H1 (cell line): ENCODE results near the gene LBX2. TPM values are rescaled to one million over a fixed set of nuclear protein-coding genes. Genes with fewer than 3 reads are reported as not detected.

Experiments
- CTCF ChIA-PET: fragments of 300-600 bp; sonication (Branson Sonifier 250); formaldehyde crosslinking; loops from one replicate; lab custom pipeline; 2021; ENCODE audit not compliant: partially characterized antibody; lab: Charles Lee
- POLR2A ChIA-PET: fragments of 300-600 bp; sonication (Branson Sonifier 250); formaldehyde crosslinking; loops from one replicate; lab custom pipeline; 2021; ENCODE audit warnings: inconsistent platforms; ENCODE audit not compliant: partially characterized antibody; lab: Charles Lee
- DNase-seq, 2 experiments: peaks; one replicate each; pipeline versions ENCODE4 v3.0.0 to v3.0.0-alpha.2; 2010 to 2022; ENCODE audit warnings: low spot score in 2 of 2, low read depth in 1 of 2, mixed read lengths in 1 of 2
- FAIRE-seq: peaks from 2 replicates; lab custom pipeline; 2011; peaks lifted over from hg19 to GRCh38; lab: Jason Lieb, UNC
- H2AFZ ChIP-seq: 2 replicates; pipeline ENCODE4 v1.8.1; 2012; ENCODE audit warnings: low read length, inconsistent platforms
- H2AK5ac ChIP-seq: 2 replicates; pipeline ENCODE4 v1.6.1; 2013; ENCODE audit warnings: low read depth, low read length
- H2BK120ac ChIP-seq: replicated peaks from 2 replicates; pipeline ENCODE3; 2013; ENCODE audit warnings: low read depth, low read length, inconsistent platforms
- H2BK12ac ChIP-seq: 2 replicates; pipeline ENCODE4 v1.6.1; 2013; ENCODE audit warnings: low read depth, low read length
- H2BK15ac ChIP-seq: 2 replicates; pipeline ENCODE4 v1.6.1; 2013; ENCODE audit warnings: low read length
- H2BK20ac ChIP-seq: 2 replicates; pipeline ENCODE4 v1.6.1; 2013; ENCODE audit warnings: low read length
- H2BK5ac ChIP-seq: 2 replicates; pipeline ENCODE4 v1.6.1; 2013; ENCODE audit warnings: low read depth, low read length
- H3K14ac ChIP-seq: 2 replicates; pipeline ENCODE4 v1.6.1; 2013; ENCODE audit warnings: inconsistent platforms; ENCODE audit not compliant: insufficient read length
- H3K18ac ChIP-seq: 2 replicates; pipeline ENCODE4 v1.6.1; 2013; ENCODE audit warnings: low read length; ENCODE audit errors: extremely low read depth
- H3K23ac ChIP-seq: 2 replicates; pipeline ENCODE4 v1.6.1; 2013; ENCODE audit warnings: inconsistent platforms; ENCODE audit not compliant: insufficient read length
- H3K23me2 ChIP-seq: 2 replicates; pipeline ENCODE4 v1.6.1; 2013; ENCODE audit warnings: low read depth, low read length
- H3K27ac ChIP-seq: 2 replicates; pipeline ENCODE4 v1.6.1; 2011; ENCODE audit warnings: low read depth, low read length, inconsistent platforms
- H3K27me3 ChIP-seq, 4 experiments: replicated peaks in 1 of 4; 1 replicate in 1 of 4; 2 replicates in 3 of 4; pipeline versions ENCODE4 v1.6.1 to v1.8.1; 2011 to 2013; ENCODE audit warnings: low read length in 3 of 4, mild to moderate bottlenecking in 3 of 4, inconsistent platforms in 2 of 4, mixed read lengths in 2 of 4, moderate library complexity in 1 of 4; ENCODE audit not compliant: control insufficient read depth in 3 of 4, insufficient read depth in 3 of 4; ENCODE audit errors: extremely low read depth in 1 of 4
- H3K36me3 ChIP-seq, 4 experiments: 2 replicates each; pipeline versions ENCODE4 v1.6.1 to v1.8.1; 2011 to 2013; ENCODE audit warnings: mild to moderate bottlenecking in 4 of 4, low read length in 3 of 4, moderate library complexity in 2 of 4, control low read depth in 1 of 4, inconsistent platforms in 1 of 4; ENCODE audit not compliant: insufficient read depth in 4 of 4, control insufficient read depth in 2 of 4
- H3K4ac ChIP-seq: replicated peaks from 2 replicates; pipeline ENCODE3; 2013; ENCODE audit warnings: low read length, low read depth, mixed read lengths, inconsistent platforms; ENCODE audit not compliant: insufficient read length
- H3K4me1 ChIP-seq, 4 experiments: replicated peaks in 1 of 4; 1 replicate in 1 of 4; 2 replicates in 3 of 4; pipeline versions ENCODE4 v1.6.1 to v1.8.1; 2011 to 2013; ENCODE audit warnings: low read length in 3 of 4, inconsistent platforms in 2 of 4, mixed read lengths in 1 of 4; ENCODE audit not compliant: insufficient read depth in 4 of 4, control insufficient read depth in 3 of 4
- H3K4me2 ChIP-seq, 2 experiments: 2 replicates each; pipeline versions ENCODE4 v1.6.1 to v1.8.1; 2011 to 2013; ENCODE audit warnings: low read depth in 2 of 2, low read length in 2 of 2, control low read depth in 1 of 2, inconsistent platforms in 1 of 2, mild to moderate bottlenecking in 1 of 2; ENCODE audit not compliant: insufficient read depth in 1 of 2
- H3K4me3 ChIP-seq, 4 experiments: fragments of 200-600, 300-600 bp in 1 of 4; sonication (generic), shearing (Covaris generic), sonication (Bioruptor Twin) in 1 of 4; 2 replicates each; pipeline versions ENCODE4 v1.5.1 to v1.8.1; 2011 to 2016; ENCODE audit warnings: low read length in 4 of 4, low read depth in 3 of 4, control low read depth in 2 of 4, inconsistent platforms in 2 of 4, mild to moderate bottlenecking in 2 of 4, mixed read lengths in 1 of 4, moderate library complexity in 1 of 4; ENCODE audit not compliant: insufficient read depth in 2 of 4; ENCODE audit errors: extremely low read depth in 1 of 4
- H3K56ac ChIP-seq: replicated peaks from 2 replicates; pipeline ENCODE3; 2013; ENCODE audit warnings: low read depth, mild to moderate bottlenecking, mixed read lengths, low read length, inconsistent platforms; ENCODE audit not compliant: insufficient read length
- H3K79me1 ChIP-seq: 2 replicates; pipeline ENCODE4 v1.6.1; 2013; ENCODE audit warnings: low read depth, low read length, control low read depth
- H3K79me2 ChIP-seq, 2 experiments: 2 replicates each; pipeline versions ENCODE4 v1.6.1 to v1.8.1; 2012 to 2013; ENCODE audit warnings: low read length in 2 of 2, mild to moderate bottlenecking in 2 of 2, inconsistent platforms in 1 of 2; ENCODE audit not compliant: insufficient read depth in 2 of 2, control insufficient read depth in 1 of 2
- H3K9ac ChIP-seq, 4 experiments: replicated peaks in 1 of 4; 1 replicate in 1 of 4; 2 replicates in 3 of 4; pipeline versions ENCODE4 v1.6.1 to v1.8.1; 2011 to 2013; ENCODE audit warnings: low read depth in 3 of 4, low read length in 3 of 4, control low read depth in 2 of 4, mild to moderate bottlenecking in 2 of 4, moderate library complexity in 2 of 4, inconsistent platforms in 1 of 4; ENCODE audit errors: extremely low read depth in 1 of 4
- H3K9me3 ChIP-seq, 2 experiments: 2 replicates each; pipeline versions ENCODE4 v1.6.1 to v1.8.1; 2012 to 2013; ENCODE audit warnings: mild to moderate bottlenecking in 2 of 2, moderate library complexity in 2 of 2, control low read depth in 1 of 2, inconsistent platforms in 1 of 2, low read depth in 1 of 2, low read length in 1 of 2, mixed read lengths in 1 of 2; ENCODE audit not compliant: insufficient read depth in 2 of 2
- H4K20me1 ChIP-seq, 2 experiments: replicated peaks in 1 of 2; 2 replicates each; pipeline versions ENCODE3 to v1.8.1; 2011 to 2013; ENCODE audit warnings: inconsistent platforms in 2 of 2, low read length in 2 of 2, mild to moderate bottlenecking in 1 of 2; ENCODE audit not compliant: insufficient read depth in 2 of 2, control insufficient read depth in 1 of 2
- H4K5ac ChIP-seq: 2 replicates; pipeline ENCODE4 v1.6.1; 2013; ENCODE audit warnings: low read length, low read depth, mixed read lengths, inconsistent platforms; ENCODE audit not compliant: insufficient read length
- H4K8ac ChIP-seq: 2 replicates; pipeline ENCODE4 v1.8.0; 2013; ENCODE audit warnings: mild to moderate bottlenecking, moderate library complexity, low read length, inconsistent platforms; ENCODE audit not compliant: insufficient read depth; ENCODE audit errors: extremely low read depth
- H4K91ac ChIP-seq: replicated peaks from 2 replicates; pipeline ENCODE3; 2013; ENCODE audit warnings: low read length, mixed read lengths, inconsistent platforms; ENCODE audit not compliant: insufficient read length
- KDM5A ChIP-seq: fragments of 200-600 bp; IDR thresholded peaks from 2 replicates; pipeline ENCODE4 v1.7.1; 2012; ENCODE audit warnings: mild to moderate bottlenecking, low read length, inconsistent platforms, mixed read lengths
- SIX5 ChIP-seq: IDR thresholded peaks from 2 replicates; pipeline ENCODE4 v1.6.1; 2011; ENCODE audit warnings: mild to moderate bottlenecking, low read depth, low read length
- WGBS, 2 experiments: shearing (Covaris generic) in 1 of 2; methylation state at CpG; one replicate each; pipeline versions ENCODE4 v1.1.6 to v1.1.7; 2013 to 2015; ENCODE audit warnings: low lambda C conversion rate in 2 of 2, mixed read lengths in 2 of 2, inconsistent platforms in 1 of 2, low coverage in 1 of 2, missing lambda C conversion rate in 1 of 2; ENCODE audit not compliant: insufficient replicate concordance in 2 of 2, insufficient coverage in 1 of 2, insufficient read length in 1 of 2; ENCODE audit errors: extremely low coverage in 1 of 2, missing lambda C conversion rate in 1 of 2; 5-methylcytosine and 5-hydroxymethylcytosine counted together
- polyA plus RNA-seq, 7 experiments: library from polyadenylated mRNA; depleted of rRNA in 3 of 7; stranded (reverse) in 5 of 7; unstranded in 2 of 7; fragments of >200 nt in 5 of 7; fragments of 200-250 nt in 2 of 7; gene quantifications; 1 replicate in 5 of 7; 2 replicates in 1 of 7; 4 replicates in 1 of 7; pipeline versions ENCODE4 v1.2.1 to v1.2.3, GENCODE V29; 2011 to 2013; ENCODE audit warnings: missing spikeins in 2 of 7, mixed read lengths in 2 of 7
- total RNA-seq: library from RNA; stranded (reverse); fragmentation: NEBNext Ultra II Directional; extraction: Animal tissue kit (Norgen Biotek cat#: 25700); gene quantifications from 2 replicates; pipeline ENCODE4 v1.2.1, GENCODE V29; 2021

LBX2 gene
- total and polyA plus RNA-seq, 2 of the 8 experiments (the other 6 are each of a cell fraction or from before 2014, with no cell fraction given), result 0.27 TPM; not detected in 1

GRCh38 chr2:74462786-74463105 is 36.7 kb downstream of the LBX2 start:
- Histone ChIP-seq H2BK12ac (no peak overlapping the region), H3K4me3 (no peak overlapping the region), H2BK15ac (no peak overlapping the region), H3K9ac (no peak overlapping the region), H3K23me2 (peaks cover 14% of the 10 kb centered on the region), H4K8ac (no peak overlapping the region; the same call in 1 of the 2 replicates), H4K20me1 (no peaks in the 10 kb centered on the region), H2BK5ac (no peak overlapping the region), H2BK120ac (no peak overlapping the region), H3K36me3 (peaks cover 0 to 12% (median 2%) of the 10 kb centered on the region in 4 experiments; a peak in 4 of 8 replicates), H3K27me3 (no peaks in the 10 kb centered on the region), H3K4ac (no peak overlapping the region), H3K23ac (no peak overlapping the region), H2AK5ac (no peak overlapping the region), H2BK20ac (no peak overlapping the region), H3K4me1 (peaks cover 0 to 2% (median 0%) of the 10 kb centered on the region in 4 experiments; a peak in 2 of 7 replicates), H3K79me1 (no peaks in the 10 kb centered on the region; the same call in none of the 2 replicates), H3K9me3 (no peaks in the 10 kb centered on the region), H3K4me2 (no peak overlapping the region), H4K5ac (no peak overlapping the region), H4K91ac (no peak overlapping the region), H3K27ac (no peak overlapping the region), H3K79me2 (peaks cover 0 to 10% of the 10 kb centered on the region in 2 experiments; a peak in 1 of 4 replicates), H3K56ac (no peak overlapping the region), H2AFZ (no peak overlapping the region), H3K14ac (no peak overlapping the region), H3K18ac (no peak overlapping the region)
- ChIA-PET POLR2A (interaction anchor here (0.8 to 10.5 kb wide), 6 partner anchors 8 to 33 kb away, joined by 3 to 89 read pairs (median 9); partner anchors contain the start of genes CCDC142, INO80B, MRPL53 and RTKN), CTCF (interaction anchor here (9.5 to 10.5 kb wide), 2 partner anchors 11 to 18 kb away, joined by 73 to 86 read pairs; partner anchors contain the start of genes CCDC142, MRPL53 and TTC31)
- TF ChIP-seq KDM5A (no peak), SIX5 (no peak)
- FAIRE-seq (no peak), DNase-seq (no peak)
- WGBS, 2 experiments, result 89% methylated on average over 4 of the region's 4 CpGs; no CpG with 5 or more reads in 1 of the 2 experiments
